A673 (cell line): ENCODE data around the gene DISP3.

Experiments
- CTCF ChIP-seq: fragments of 300-800, 200-600 bp; sonication (generic); conservative IDR thresholded peaks from 2 replicates; pipeline ENCODE4 v1.5.1; 2017; ENCODE audit warnings: low read depth, mild to moderate bottlenecking, antibody characterized with exemption, low read length, moderate library complexity, mixed read lengths
- EZH2 ChIP-seq: fragments of 200-600 bp; sonication (generic); IDR thresholded peaks from 2 replicates; pipeline ENCODE4 v1.6.1; 2017; ENCODE audit warnings: borderline replicate concordance, low read depth, mild to moderate bottlenecking, mixed read lengths, antibody characterized with exemption, low read length; ENCODE audit not compliant: poor library complexity, severe bottlenecking

DNA sequence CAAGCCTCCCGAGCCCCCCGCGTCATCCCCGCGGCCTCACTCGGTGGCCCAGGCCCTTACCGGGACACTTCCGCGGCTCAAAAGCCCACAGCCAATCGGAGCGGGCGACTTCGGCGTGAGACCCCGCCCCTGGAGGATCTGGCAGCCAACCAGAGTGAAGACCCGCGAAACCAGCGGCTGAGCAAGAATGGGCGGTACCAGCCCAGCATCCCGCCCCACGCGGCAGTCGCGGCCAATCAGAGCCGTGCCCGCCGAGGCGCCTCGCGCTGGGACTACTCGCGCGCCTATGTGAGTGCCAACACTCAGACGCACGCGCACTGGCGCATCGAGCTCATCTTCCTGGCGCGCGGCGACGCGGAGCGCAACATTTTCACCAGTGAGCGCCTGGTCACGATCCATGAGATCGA lies 22.5 kb downstream of the DISP3 start:
- TF ChIP-seq CTCF (no peak), EZH2 (no peak)
